ENCODE data around the gene KIRREL3.

Gene KIRREL3

GRCh38 chr11:126914941-126915340 is 85.6 kb downstream of the KIRREL3 start:
- no peak for DNase-seq (ENCODE audit: low read depth)

DNA sequence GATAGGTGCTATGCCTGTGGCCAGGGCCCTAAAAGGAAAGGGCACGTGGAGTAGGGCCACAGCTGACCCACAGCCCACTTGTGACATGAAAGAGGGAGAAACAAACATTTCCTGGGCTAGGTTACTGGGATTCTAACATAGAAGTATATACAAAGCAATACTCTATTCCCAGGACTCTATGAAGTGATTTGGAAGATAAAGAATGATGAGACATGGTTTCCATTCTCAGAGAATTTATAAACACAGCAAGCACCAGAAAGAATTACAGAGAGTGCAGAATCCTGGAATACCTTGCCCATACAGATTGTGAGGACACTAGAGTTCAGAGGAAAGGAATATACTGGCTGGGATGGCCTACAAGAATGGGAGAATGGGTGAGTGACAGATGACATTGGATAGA is 86.4 kb downstream of the KIRREL3 start:
- no peak for DNase-seq (ENCODE audit: low read depth)

GRCh38 chr11:126904520-126904919 is 96.0 kb downstream of the KIRREL3 start:
- DNase-seq (ENCODE audit: low read depth) = no peak

GRCh38 chr11:126901783-126902182 is 98.8 kb downstream of the KIRREL3 start:
- DNase-seq (ENCODE audit: low read depth) = no peak

DNA sequence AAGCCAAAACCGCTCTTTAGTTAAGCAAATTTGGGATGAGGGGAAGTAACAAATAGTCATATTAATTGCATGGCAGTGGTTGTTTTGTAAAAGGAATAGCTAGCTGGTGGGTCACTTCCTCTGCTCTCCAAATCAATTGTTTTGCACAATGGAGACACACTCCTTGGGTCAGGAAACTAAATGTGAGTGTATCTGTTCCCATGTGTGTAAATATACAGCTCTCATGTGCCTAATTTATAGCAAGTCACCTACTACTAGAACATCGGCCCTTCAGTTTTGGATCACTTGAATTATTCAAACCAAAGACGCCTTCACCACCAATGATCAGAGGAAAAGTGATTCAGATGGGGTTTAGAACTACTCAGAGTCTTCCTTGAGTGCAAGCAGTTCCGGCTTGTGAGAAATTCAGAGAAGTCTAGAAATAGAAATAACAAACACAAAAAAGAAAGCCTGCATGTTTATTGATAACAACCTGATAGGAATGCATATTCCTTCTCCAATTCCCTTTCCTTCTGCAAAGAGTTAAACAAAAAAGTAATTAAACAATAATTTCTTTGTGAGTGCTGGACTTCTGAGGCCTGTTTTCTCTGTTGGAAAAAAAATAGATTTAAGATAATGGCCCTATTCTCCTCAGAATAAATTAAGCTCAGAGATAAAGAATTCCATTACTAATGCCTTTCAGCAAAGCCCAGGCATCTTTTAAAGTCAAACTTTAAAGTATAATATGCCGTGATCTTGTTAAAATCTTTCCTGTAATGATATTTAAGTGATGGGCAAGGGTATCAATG is 100.4 kb downstream of the KIRREL3 start:
- no peak for DNase-seq (ENCODE audit: low read depth)

- DNase-seq (ENCODE audit: low read depth) = no peak
Observed at GRCh38 chr11:126898802-126899201, 101.8 kb downstream of the KIRREL3 start.

DNA sequence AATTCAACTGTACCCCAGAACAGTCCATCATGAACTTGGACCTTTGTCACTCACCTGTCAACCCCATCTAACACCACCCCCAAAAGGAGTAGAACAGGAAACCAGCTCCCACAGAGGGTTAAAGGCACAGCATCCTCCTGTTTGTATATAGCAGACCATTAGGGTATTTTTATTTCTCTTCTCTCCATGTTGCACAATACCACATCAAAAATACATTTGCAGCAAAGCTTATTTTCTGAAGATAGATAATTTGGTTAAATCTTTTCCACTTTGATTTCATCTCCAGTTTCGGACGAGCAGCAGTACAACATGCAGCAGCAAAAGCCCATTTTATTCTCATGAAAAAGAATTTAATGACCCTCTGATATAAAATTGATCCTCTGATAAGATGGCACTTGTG is 103.1 kb downstream of the KIRREL3 start:
- no peak for DNase-seq (ENCODE audit: low read depth)

DNA sequence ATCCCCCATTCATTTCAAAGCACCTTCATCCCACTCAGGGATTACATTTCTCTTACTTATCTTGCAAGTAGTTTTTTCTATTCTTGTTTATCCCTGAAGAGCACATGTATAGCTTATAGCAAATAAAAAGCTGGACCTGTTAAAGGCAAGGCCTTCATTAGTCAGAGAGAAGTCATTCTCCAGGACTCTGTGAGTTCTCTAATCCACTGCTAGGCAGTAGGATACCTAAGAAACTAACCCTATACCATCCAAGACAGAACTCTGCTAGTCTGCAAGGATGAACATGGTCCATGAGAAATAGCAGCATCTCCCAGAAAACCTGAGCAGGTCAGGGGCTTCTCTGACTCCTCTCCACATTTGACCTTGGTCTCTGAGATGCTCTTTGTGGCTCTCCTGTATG is 104.5 kb downstream of the KIRREL3 start:
- no peak for DNase-seq (ENCODE audit: low read depth)

GRCh38 chr11:126893796-126894195 is 106.8 kb downstream of the KIRREL3 start:
- DNase-seq (ENCODE audit: low read depth) = no peak

DNA sequence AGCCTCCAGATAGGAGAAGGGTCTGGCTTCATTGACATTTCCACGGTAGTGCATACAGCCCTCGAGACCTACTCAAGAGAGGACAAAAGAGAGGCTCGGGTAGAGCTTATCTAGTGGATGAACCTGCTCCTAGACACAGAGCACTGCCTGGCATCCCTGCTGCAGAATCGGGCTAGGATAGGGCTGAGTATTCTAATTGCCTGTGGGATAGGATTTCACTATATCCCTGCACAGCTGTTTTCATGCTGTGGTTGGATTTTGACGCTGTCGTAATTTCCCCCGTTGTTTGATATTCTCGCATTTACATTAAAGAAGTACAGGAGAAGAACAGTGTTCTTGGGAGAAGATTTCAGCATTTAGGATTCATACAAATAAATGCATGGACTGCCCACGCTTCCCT is 107.8 kb downstream of the KIRREL3 start:
- no peak for DNase-seq (ENCODE audit: low read depth)

GRCh38 chr11:126891556-126892217 is 108.9 kb downstream of the KIRREL3 start:
- DNase-seq (ENCODE audit: low read depth) = no peak

- no peak for DNase-seq (ENCODE audit: low read depth)
Observed at GRCh38 chr11:126890561-126890960, 110.0 kb downstream of the KIRREL3 start.

DNA sequence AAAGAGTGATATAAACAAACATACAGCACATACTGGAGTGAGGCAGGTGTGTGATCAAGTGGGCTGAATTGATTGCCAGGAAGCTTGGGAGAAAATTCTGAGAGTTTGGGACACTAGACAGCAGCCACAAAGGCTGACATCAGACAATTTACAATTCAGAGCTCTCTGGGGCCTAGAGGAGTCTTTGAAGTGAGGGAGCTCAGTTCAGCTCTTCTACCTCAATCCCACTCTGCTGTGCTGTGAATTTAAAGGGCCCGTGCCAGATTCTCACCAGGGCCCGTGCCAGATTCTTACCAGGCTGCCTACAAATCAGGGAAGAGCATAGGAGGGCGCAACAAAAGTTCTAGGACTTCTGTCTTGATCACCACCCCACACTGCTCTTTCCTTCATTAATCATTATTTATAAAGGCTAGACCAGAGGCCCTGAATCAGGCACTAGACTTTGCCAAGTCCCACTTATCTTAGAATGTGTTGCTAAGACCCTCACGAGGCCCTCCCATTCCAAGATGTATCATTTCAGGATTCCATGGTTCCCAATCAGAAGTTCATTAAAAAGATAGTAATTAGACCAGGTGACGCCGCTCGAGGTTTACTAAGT is 112.4 kb downstream of the KIRREL3 start:
- DNase-seq (ENCODE audit: low read depth) = no peak

DNA sequence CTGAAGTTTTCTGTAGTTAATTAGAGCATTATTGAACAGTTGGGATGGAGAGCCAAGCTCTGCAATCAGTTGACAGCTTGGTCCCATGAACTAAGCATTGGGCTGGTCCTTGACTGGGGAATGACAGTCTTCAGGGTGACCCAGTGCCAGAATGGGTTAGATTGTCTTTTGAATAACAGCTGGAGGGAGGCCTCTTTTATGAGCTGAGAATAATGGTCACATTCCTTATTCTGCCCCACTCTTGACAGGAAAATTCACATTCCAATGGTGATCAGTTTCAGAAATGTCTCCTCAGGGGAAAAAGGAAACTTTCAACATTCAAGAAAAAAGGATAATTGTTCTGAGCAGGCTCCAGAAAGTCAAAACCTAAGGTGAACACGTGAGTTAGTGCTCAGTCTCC is 113.9 kb downstream of the KIRREL3 start:
- no peak for DNase-seq (ENCODE audit: low read depth)

DNA sequence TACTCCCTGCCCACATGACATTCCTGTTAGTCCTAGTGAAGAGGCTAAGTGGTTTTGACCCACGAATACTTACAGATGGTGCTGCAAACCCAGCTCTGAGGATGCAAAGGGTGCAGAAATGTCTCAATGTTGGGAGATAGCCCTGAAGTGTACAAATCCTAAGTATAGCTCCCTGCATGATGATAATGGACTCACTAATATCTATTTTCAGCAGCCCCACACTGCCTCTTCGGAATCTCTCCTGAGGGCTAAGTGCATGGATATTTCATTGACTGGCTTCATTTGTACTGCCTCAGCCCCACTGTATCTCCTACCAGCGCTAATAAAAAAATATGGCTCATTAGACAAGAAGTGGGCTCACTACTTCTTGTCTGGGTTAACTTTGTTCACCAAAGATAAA is 114.5 kb downstream of the KIRREL3 start:
- DNase-seq (ENCODE audit: low read depth) = no peak

GRCh38 chr11:126884594-126884993 is 116.0 kb downstream of the KIRREL3 start:
- DNase-seq (ENCODE audit: low read depth) = no peak

DNA sequence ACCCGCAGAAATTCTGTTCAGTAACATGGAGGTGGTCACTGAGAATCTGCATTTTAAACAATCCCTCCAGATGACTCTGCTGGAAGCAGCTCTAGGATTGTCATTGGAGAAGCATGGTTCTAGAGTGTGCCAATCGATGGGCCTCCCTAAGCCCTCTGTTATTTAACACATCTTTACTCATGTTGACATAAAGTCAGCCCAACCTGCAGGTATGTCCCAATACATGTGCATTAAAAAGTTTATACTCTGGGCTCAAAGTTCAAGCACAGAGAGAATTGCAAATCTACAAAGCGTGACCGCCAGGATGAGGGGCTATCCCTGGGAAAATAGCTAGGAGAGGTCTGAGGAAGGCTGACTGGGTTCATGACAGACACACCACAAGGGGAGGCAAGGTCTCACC is 116.4 kb downstream of the KIRREL3 start:
- DNase-seq (ENCODE audit: low read depth) = no peak

- DNase-seq (ENCODE audit: low read depth) = no peak
Observed at GRCh38 chr11:126880872-126881271, 119.7 kb downstream of the KIRREL3 start.

GRCh38 chr11:126879516-126879915 is 121.1 kb downstream of the KIRREL3 start:
- no peak for DNase-seq (ENCODE audit: low read depth)

- no peak for DNase-seq (ENCODE audit: low read depth)
Observed at GRCh38 chr11:126878913-126879482, 121.6 kb downstream of the KIRREL3 start.

DNA sequence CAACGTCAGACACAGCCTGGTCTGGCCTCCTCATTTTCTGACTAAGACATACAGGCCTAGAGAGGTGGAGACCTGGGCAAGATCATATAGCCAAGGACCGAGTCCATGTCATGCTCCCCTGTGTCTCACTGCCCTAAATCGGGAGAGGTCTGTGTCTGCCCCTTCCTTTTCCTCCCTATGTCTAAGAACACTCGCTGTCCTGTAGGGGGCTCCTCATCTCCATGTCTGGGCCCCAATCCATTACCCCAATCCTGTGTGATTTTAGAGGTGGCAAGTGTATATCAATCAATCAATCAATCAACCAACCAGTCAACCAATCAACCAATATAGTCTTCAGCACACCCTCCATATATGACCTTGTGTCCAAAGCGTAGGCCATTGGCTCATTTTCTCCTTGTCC is 125.7 kb downstream of the KIRREL3 start:
- no peak for DNase-seq (ENCODE audit: low read depth)

DNA sequence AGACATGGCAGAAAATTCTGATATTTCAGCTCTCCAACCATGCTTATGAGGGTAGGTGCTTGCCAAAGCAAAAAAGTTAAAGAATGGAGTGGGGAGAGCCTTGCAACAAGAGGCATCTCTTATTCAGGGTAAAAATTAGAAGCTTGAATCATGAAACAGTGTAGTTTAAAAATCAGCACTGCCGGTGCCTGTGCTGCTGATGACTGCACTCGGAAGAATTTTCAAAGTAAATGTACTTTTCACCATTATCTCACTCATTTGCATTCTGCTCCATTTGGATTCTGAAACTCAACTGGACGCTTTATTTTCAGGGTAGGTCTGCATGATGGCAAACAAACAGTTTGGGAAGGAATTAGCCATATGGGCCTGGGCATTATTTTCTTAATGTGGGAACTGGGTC is 126.3 kb downstream of the KIRREL3 start:
- DNase-seq (ENCODE audit: low read depth) = no peak

- no peak for DNase-seq (ENCODE audit: low read depth)
Observed at GRCh38 chr11:126871792-126872191, 128.8 kb downstream of the KIRREL3 start.

All from activated T-helper 1 cell treated with Interleukin-2 at 50 U/mL for 16 hours (primary cell).